IPS-15b (cell line): Measurements from ENCODE around the gene DECR2.
"Not testable (repeated sequence)": the region's sequence is repeated elsewhere in the genome, so short reads cannot be mapped to it uniquely, and the experiment has no call there.

Source experiments
- H3K27me3 ChIP-seq: one replicate; pipeline ENCODE4 v1.6.1; 2013; ENCODE audit warnings: low read length; ENCODE audit not compliant: control insufficient read depth, insufficient read depth
- H3K36me3 ChIP-seq: one replicate; pipeline ENCODE4 v1.6.1; 2013; ENCODE audit warnings: low read length; ENCODE audit not compliant: control insufficient read depth, insufficient read depth
- H3K4me1 ChIP-seq: one replicate; pipeline ENCODE4 v1.6.1; 2013; ENCODE audit warnings: mild to moderate bottlenecking, low read length; ENCODE audit not compliant: control insufficient read depth, insufficient read depth
- H3K4me3 ChIP-seq: one replicate; pipeline ENCODE4 v1.5.1; 2013; ENCODE audit warnings: low read depth, low read length
- H3K9ac ChIP-seq: one replicate; pipeline ENCODE4 v1.6.1; 2013; ENCODE audit warnings: low read depth, mild to moderate bottlenecking, low read length
- H3K9me3 ChIP-seq: one replicate; pipeline ENCODE4 v1.6.1; 2013; ENCODE audit warnings: mild to moderate bottlenecking, low read length; ENCODE audit not compliant: control insufficient read depth, insufficient read depth

The DECR2 gene

DNA sequence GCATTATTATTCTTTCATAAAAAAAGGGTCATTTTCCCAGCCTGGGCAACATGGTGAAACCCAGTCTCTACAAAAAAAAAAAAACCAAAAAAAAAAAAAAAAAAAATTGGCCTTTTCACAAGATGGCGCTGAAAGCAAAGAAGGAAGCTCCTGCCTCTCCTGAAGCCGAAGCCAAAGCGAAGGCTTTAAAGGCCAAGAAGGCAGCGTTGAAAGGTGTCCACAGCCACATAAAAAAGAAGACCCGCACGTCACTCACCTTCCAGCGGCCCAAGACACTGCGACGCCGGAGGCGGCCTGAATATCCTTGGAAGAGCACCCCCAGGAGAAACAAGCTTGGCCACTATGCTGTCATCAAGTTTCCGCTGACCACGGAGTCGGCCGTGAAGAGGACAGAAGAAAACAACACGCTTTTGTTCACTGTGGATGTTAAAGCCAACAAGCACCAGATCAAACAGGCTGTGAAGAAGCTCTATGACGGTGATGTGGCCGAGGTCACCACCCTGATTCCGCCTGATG, 15.0 kb upstream of the DECR2 start:
- H3K9ac ChIP-seq, result no peak overlapping the region
- peaks cover 8% of the 10 kb centered on the region for H3K4me1 ChIP-seq
- H3K36me3 ChIP-seq, result no peaks in the 10 kb centered on the region
- H3K27me3 ChIP-seq, result no peaks in the 10 kb centered on the region
- H3K9me3 ChIP-seq, result no peaks in the 10 kb centered on the region
- H3K4me3 ChIP-seq, result no peak overlapping the region

DNA sequence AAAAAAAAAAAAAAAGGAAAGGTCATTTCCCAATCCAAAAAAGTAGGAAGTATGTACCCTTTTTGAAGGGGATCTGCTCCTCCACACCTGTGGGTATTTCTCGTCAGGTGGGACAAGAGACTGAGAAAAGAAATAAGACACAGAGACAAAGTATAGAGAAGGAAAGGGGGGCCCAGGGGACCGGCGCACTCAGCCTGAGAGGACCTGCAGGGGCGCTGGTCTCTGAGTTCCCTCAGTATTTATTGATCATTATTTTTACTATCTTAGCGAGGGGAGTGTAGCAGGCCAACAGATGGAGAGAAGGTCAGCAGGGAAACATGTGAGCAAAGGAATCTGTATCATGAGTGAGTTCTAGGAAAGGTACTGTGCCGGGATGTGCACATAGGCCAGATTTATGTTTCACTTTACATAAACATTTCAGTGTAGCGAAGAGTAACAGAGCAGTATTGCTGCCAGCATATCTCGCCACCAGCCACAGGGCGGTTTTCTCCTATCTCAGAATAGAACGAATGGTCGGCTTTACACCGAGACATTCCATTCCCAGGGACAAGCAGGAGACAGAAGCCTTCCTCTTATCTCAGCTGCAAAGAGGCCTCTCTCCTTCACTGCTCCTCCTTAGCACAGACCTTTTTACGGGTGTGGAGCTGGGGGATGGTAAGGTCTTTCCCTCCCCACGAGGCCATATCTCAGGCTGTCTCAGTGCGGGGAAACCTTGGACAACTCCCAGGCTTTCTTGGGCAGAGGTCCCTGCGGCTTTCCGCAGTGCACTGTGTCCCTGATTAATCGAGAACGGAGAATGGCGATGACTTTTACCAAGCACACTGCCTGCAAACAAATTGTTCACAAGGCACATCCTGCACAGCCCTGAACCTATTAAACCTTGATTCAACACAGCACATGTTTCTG, 13.7 kb upstream of the DECR2 start:
- not testable (repeated sequence) for H3K9me3 ChIP-seq, H3K4me1 ChIP-seq, H3K27me3 ChIP-seq, H3K36me3 ChIP-seq, H3K4me3 ChIP-seq, H3K9ac ChIP-seq

DNA sequence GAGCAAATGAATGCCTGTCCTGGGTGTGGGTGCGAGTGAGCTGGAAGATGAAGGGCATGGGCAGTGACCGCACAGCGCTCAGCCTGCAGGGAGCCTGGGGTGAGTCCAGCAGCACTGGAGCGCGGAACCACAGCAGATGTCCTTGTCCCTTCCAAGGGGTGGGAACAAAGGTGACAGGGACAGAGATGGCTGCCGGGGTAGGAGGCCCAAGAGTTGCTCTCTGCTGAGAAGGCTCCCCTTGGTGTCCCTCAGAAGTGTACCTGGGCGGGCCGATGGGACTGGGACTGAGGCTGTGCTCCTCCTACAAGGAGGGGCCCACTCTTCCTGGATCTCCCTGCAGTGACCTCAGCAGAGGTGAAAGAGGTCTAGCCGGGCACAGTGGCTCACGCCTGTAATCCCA, 12.3 kb upstream of the DECR2 start:
- Histone ChIP-seq H3K27me3 (no peaks in the 10 kb centered on the region), H3K9me3 (no peaks in the 10 kb centered on the region), H3K4me1 (peaks cover 4% of the 10 kb centered on the region), H3K9ac (no peak overlapping the region), H3K4me3 (no peak overlapping the region), H3K36me3 (no peaks in the 10 kb centered on the region)

DNA sequence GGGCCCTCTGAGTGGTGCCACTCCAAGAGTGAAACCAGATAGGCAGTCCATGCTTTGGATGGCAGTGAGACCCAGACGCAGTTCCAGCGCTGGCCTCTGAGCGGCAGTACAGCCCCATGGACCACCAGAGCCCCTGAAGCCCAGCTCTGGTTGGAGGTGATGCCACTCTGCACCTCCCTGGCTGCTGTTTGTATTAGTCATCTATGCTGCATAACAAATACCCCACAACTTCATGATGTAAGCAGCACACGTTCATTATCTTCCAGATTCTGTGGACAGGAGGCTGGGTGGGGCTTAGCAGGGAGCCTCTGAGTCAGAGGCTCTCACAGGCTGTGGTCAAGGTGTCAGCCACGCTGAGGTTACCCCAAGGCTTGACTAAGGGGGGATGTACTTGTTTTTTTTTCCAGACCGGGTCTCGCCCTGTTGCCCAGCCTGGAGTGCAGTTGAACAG, 9.8 kb upstream of the DECR2 start:
- no peaks in the 10 kb centered on the region for H3K9me3 ChIP-seq
- H3K4me1 ChIP-seq, result peaks cover 5% of the 10 kb centered on the region
- H3K9ac ChIP-seq, result no peak overlapping the region
- no peak overlapping the region for H3K4me3 ChIP-seq
- H3K36me3 ChIP-seq, result no peaks in the 10 kb centered on the region
- no peaks in the 10 kb centered on the region for H3K27me3 ChIP-seq

DNA sequence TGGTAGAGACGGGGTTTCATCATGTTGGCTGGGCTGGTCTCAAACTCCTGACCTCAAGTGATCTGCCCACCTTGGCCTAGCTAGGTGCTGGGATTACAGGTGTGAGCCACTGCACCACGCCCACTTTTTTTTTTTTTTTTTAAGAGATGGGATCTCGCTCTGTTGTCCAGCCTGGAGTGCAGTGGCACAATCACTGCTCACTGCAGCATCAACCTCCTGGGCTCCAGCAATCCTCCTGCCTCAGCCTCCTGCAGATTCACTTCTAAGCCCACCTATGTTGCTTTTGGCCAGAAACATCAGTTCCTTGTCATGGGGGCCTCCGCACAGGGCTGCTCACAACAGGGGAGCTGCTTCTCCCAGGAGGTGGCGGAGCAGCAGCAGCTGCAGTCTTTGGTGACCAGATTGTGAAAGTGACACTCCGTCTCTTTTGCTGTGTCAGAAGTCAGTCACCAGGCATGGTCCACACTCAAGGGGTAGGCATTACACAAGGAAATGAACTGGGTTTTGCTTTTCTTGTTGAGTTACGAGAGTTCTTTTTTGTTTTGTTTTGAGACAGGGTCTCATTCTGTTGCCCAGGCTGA, 9.1 kb upstream of the DECR2 start:
- Histone ChIP-seq H3K4me1 (peaks cover 4% of the 10 kb centered on the region), H3K4me3 (no peak overlapping the region), H3K27me3 (no peaks in the 10 kb centered on the region), H3K9me3 (no peaks in the 10 kb centered on the region), H3K36me3 (no peaks in the 10 kb centered on the region), H3K9ac (no peak overlapping the region)

DNA sequence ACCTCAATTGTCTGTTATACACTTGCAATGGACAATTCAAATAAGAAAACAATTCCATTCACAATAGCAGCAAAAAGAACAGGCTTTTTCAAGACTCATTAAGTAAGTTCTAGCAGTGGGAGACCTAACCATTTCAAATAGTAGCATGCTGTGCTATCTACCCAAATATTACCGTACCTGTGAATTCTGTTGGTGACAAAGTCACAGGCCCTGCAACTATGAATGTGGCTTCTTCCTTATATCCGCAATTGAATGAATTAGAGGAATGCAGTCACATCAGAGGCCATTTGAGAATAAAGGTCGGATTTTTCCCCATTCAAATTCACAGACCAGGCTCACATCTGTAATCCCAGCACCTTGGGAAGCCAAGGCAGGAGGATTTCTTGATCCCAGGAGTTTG, 5.5 kb upstream of the DECR2 start:
- Histone ChIP-seq H3K4me3 (peak overlapping the region; percentile 50), H3K9ac (no peak overlapping the region), H3K36me3 (peaks cover 9% of the 10 kb centered on the region), H3K9me3 (no peaks in the 10 kb centered on the region), H3K27me3 (no peaks in the 10 kb centered on the region), H3K4me1 (peaks cover 7% of the 10 kb centered on the region)

DNA sequence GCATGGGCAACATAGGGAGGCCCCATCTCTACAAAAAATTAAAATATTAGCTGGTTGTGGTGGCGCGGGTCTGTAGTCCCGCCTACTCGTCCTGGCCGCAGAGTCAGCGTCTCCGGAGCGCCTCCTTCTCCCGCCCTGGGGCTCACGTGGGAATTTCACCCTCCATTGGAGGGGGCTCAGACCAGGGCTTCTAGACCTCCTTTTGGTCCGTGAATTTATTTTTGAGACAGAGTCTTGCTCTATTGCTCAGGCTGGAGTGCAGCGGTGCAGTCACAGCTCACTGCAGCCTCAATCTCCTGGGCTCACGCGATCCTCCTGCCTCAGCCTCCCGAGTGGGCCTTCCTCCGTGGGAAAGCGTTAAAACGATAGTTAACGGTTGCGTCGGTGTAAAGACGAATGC, 5.1 kb upstream of the DECR2 start:
- Histone ChIP-seq H3K9me3 (no peaks in the 10 kb centered on the region), H3K27me3 (no peaks in the 10 kb centered on the region), H3K9ac (no peak overlapping the region), H3K36me3 (peaks cover 9% of the 10 kb centered on the region), H3K4me1 (peaks cover 7% of the 10 kb centered on the region), H3K4me3 (peak overlapping the region; percentile 50)

DNA sequence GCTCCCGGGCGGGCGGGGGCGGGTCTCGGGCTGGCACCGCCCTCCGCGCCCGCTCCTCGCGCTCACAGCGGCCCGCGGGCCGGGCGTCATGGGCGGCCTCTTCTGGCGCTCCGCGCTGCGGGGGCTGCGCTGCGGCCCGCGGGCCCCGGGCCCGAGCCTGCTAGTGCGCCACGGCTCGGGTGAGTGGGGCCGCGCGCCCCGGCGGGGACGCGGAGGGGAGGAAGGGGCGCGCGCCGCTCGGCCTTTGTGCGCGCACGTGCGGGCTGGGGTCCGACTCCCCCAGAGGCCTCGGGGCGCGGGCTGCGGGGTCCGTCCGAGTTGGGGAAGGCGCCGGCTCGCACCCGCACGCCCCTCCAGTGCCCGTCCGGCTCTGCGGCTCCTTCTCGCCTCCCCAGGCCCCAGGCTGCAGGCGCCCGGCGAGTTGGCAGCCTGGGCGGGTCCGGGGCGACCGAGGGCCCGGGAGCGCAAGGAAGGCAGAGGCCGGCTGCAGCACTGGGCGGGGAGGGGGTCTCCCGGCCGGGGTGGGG, 4.5 kb upstream of the DECR2 start, which contains the start of gene NME4:
NME4 (plus strand) TSS at position 65 of the 527 bp plus-strand sequence; CDS start at position 89, 24 bp downstream.
- Histone ChIP-seq H3K9ac (no peak within 1 kb of the TSS), H3K4me1 (peaks cover 7% of the 10 kb centered on the region), H3K27me3 (no peaks in the 10 kb centered on the region), H3K9me3 (no peaks in the 10 kb centered on the region), H3K4me3 (peak within 1 kb of the TSS; percentile 50), H3K36me3 (peaks cover 9% of the 10 kb centered on the region)

DNA sequence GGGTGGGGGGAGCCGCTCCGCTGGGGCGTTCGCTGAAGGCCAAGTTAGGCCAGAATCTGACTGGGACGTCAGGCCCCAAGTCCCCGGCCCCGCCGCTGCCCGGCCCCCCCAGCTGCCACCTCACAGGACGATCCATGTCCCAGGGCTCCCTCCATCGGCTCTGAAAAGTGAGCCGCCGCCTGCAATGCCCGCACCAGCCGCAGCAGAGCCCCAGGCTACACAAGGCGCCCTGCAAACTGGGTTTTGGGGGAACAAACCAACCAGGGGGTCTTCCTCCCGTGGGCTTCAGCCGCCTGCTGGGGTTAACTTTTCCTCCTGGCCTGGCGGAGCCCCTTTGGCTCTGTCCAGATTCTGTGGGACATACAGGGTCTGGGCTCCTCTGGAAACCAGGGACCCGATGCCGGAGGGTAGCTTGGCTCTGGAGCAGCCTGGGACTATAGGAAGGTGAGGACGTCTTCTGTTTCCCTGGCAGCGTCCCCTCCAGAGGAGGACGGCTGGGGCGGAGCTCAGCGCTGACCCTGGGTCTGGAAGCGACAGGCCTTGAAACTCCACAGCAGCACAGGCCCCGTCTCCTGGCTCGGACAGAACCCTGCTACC, 3.9 kb upstream of the DECR2 start:
- Histone ChIP-seq H3K9ac (peak overlapping the region; percentile 13), H3K4me3 (no peak overlapping the region), H3K36me3 (peaks cover 9% of the 10 kb centered on the region), H3K4me1 (peaks cover 7% of the 10 kb centered on the region), H3K27me3 (no peaks in the 10 kb centered on the region), H3K9me3 (no peaks in the 10 kb centered on the region)

DNA sequence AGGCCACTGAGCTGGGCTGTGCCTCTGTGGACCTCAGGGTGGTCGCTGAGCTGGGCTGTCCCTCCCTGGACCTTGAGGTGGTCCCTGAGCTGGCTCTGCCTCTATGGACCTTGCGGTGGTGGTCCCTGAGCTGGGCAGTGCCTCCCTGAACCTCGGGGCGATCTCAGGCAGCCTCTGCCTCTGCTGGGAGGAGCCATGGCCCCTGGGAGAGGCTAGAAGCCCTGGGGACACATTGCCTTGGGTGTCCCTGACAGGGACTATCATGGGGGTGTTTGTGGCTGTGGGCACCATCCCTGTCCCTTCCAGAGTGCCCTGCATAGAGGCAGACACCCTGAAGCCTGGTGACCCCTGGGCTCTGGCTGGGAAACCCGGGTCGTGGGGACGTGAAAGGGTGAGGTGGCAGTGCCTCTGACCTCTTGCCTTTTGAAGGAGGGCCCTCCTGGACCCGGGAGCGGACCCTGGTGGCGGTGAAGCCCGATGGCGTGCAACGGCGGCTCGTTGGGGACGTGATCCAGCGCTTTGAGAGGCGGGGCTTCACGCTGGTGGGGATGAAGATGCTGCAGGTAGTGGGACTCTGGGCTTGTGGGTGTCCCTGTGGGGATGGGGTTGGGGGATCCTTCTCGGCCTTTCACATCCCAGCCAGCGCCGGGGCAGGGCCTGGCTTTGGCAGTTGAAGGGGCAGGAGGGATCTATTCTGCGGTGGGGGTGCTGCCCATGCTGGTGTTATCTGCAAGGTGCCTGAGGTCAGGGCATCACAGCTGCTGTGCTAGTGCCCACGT, 2.9 kb upstream of the DECR2 start:
- no peak overlapping the region for H3K4me3 ChIP-seq
- no peaks in the 10 kb centered on the region for H3K9me3 ChIP-seq
- peaks cover 7% of the 10 kb centered on the region for H3K4me1 ChIP-seq
- H3K36me3 ChIP-seq, result peaks cover 9% of the 10 kb centered on the region
- H3K9ac ChIP-seq, result no peak overlapping the region
- no peaks in the 10 kb centered on the region for H3K27me3 ChIP-seq
